NK-92 (cell line): ENCODE results near the gene PF4V1.

ENCODE experiments used
- DNase-seq: peaks from one replicate; lab custom pipeline; 2025; ENCODE audit not compliant: unreplicated experiment; lab: John Stamatoyannopoulos, UW

PF4V1 gene

GRCh38 chr4:73853246-73853704, at the start of gene PF4V1:
TSS of gene PF4V1 (plus strand) at chr4:73853296. CDS start at chr4:73853363, 67 bp downstream.
- DNase-seq: no peak

GRCh38 chr4:73810191-73810590, 42.9 kb upstream of the PF4V1 start:
- DNase-seq: no peak

GRCh38 chr4:73811841-73812240, 41.3 kb upstream of the PF4V1 start:
- DNase-seq: no peak

GRCh38 chr4:73814679-73815078, 38.4 kb upstream of the PF4V1 start:
- DNase-seq: no peak

- no peak for DNase-seq
These were observed 38.0 kb upstream of the PF4V1 start for GRCh38 chr4:73815145-73815544.

- no peak for DNase-seq
These were observed 36.3 kb upstream of the PF4V1 start for GRCh38 chr4:73816814-73817213.

- no peak for DNase-seq
These were observed 35.8 kb upstream of the PF4V1 start for GRCh38 chr4:73817341-73817740.

- no peak for DNase-seq
These were observed 31.8 kb upstream of the PF4V1 start for GRCh38 chr4:73821325-73821724.

- no peak for DNase-seq
These were observed 30.7 kb upstream of the PF4V1 start for GRCh38 chr4:73822389-73822788.

- no peak for DNase-seq
These were observed 30.1 kb upstream of the PF4V1 start for GRCh38 chr4:73822812-73823504.

- no peak for DNase-seq
These were observed 29.3 kb upstream of the PF4V1 start for GRCh38 chr4:73823760-73824159.

- no peak for DNase-seq
These were observed 24.1 kb upstream of the PF4V1 start for GRCh38 chr4:73828956-73829355.

- DNase-seq: no peak
These were observed 21.5 kb upstream of the PF4V1 start for GRCh38 chr4:73831569-73831968.

GRCh38 chr4:73832651-73833237, 20.4 kb upstream of the PF4V1 start:
- DNase-seq: no peak

GRCh38 chr4:73836373-73837279, 16.5 kb upstream of the PF4V1 start, which contains the start of gene CXCL6:
TSS of gene CXCL6 (plus strand) at chr4:73836678. CDS start at chr4:73836751, 73 bp downstream.
- no peak for DNase-seq

- DNase-seq: no peak
These were observed 14.0 kb upstream of the PF4V1 start for GRCh38 chr4:73839071-73839470.

- no peak for DNase-seq
These were observed 13.4 kb upstream of the PF4V1 start for GRCh38 chr4:73839715-73840114.

GRCh38 chr4:73841243-73841925, 11.7 kb upstream of the PF4V1 start:
- DNase-seq: no peak

GRCh38 chr4:73842696-73843095, 10.4 kb upstream of the PF4V1 start:
- no peak for DNase-seq

- no peak for DNase-seq
These were observed 9.7 kb upstream of the PF4V1 start for GRCh38 chr4:73843369-73843768.

- DNase-seq: no peak
These were observed 8.8 kb upstream of the PF4V1 start for GRCh38 chr4:73844345-73844744.
